GM12878 (cell line): ENCODE data around the gene NANOG. TPM values are rescaled to one million over a fixed set of nuclear protein-coding genes. Genes with fewer than 3 reads are reported as not detected.

Experiments used
- ATAC-seq: fragments of 200-7000 bp; cut with Tn5 transposase; 3 replicates; pipeline ENCODE4 v1.9.1; 2020; ENCODE audit warnings: mild to moderate bottlenecking, moderate library complexity
- BruUV-seq: library from RNA; stranded (reverse); fragments of 400-500 nt; replicated peaks from 2 replicates; lab custom pipeline; 2021; lab: Mats Ljungman, UMichigan
- CTCF ChIA-PET: fragments of 300-600 bp; sonication (Branson Sonifier 250); formaldehyde crosslinking; extraction: SDS; loops from one replicate; lab custom pipeline; 2021; ENCODE audit warnings: inconsistent platforms; lab: Yijun Ruan, JAX
- POLR2A ChIA-PET: fragments of 350-600 bp; formaldehyde crosslinking; extraction: SDS; loops from one replicate; lab custom pipeline; 2021; ENCODE audit warnings: inconsistent platforms; lab: Charles Lee
- RAD21 ChIA-PET: fragments of 300-600 bp; sonication (Branson Sonifier 250); formaldehyde crosslinking; loops from one replicate; lab custom pipeline; 2023; ENCODE audit warnings: antibody characterized with exemption; ENCODE audit not compliant: unreplicated experiment; lab: Charles Lee
- SMC1A ChIA-PET: fragments of 300-600 bp; sonication (Branson Sonifier 250); formaldehyde crosslinking; loops from one replicate; lab custom pipeline; 2023; ENCODE audit not compliant: unreplicated experiment, uncharacterized antibody; lab: Charles Lee
- DNase-seq: peaks from one replicate; pipeline ENCODE4 v3.0.0-alpha.2; 2011; ENCODE audit warnings: low read depth, low spot score
- FAIRE-seq: peaks from 3 replicates; lab custom pipeline; 2011; peaks lifted over from hg19 to GRCh38; lab: Jason Lieb, UNC
- H2AFZ ChIP-seq: 2 replicates; pipeline ENCODE4 v1.6.0; 2011; ENCODE audit warnings: low read depth, low read length, control low read depth; ENCODE audit not compliant: control insufficient read depth
- H3K27ac ChIP-seq: 2 replicates; pipeline ENCODE4 v1.5.1; 2011; ENCODE audit warnings: control low read depth; ENCODE audit not compliant: control insufficient read depth, insufficient read depth
- H3K27me3 ChIP-seq, 2 experiments: replicated peaks in 1 of 2; 2 replicates each; pipeline versions ENCODE4 v1.6.0 to v1.6.1; 2011; ENCODE audit warnings: low read length in 1 of 2; ENCODE audit not compliant: control insufficient read depth in 2 of 2, insufficient read depth in 2 of 2
- H3K36me3 ChIP-seq, 2 experiments: 2 replicates each; pipeline ENCODE4 v1.5.1; 2011; ENCODE audit warnings: low read length in 1 of 2; ENCODE audit not compliant: control insufficient read depth in 2 of 2, insufficient read depth in 2 of 2
- H3K4me1 ChIP-seq: 2 replicates; pipeline ENCODE4 v1.6.1; 2011; ENCODE audit warnings: mild to moderate bottlenecking, low read length, moderate library complexity, mixed read lengths; ENCODE audit not compliant: control insufficient read depth, insufficient read depth
- H3K4me2 ChIP-seq: 2 replicates; pipeline ENCODE4 v1.6.0; 2011; ENCODE audit warnings: control low read depth; ENCODE audit not compliant: control insufficient read depth, insufficient read depth
- H3K4me3 ChIP-seq: fragments of 200-600 bp; sonication (generic); 2 replicates; pipeline ENCODE4 v1.5.1; 2016
- H3K79me2 ChIP-seq: 2 replicates; pipeline ENCODE4 v1.6.0; 2011; ENCODE audit warnings: low read length; ENCODE audit not compliant: control insufficient read depth, insufficient read depth
- H3K9ac ChIP-seq: 2 replicates; pipeline ENCODE4 v1.8.0; 2011; ENCODE audit warnings: low read length, control low read depth, mixed read lengths; ENCODE audit not compliant: control insufficient read depth, insufficient read depth
- H3K9me3 ChIP-seq: replicated peaks from 3 replicates; pipeline ENCODE4 v1.5.1; 2011; ENCODE audit warnings: mild to moderate bottlenecking, low read length; ENCODE audit not compliant: control insufficient read depth, insufficient read depth
- H4K20me1 ChIP-seq: 2 replicates; pipeline ENCODE4 v1.6.0; 2011; ENCODE audit not compliant: control insufficient read depth, insufficient read depth
- CEBPZ ChIP-seq: fragments of 150-350 bp; IDR thresholded peaks from 2 replicates; pipeline ENCODE4 v1.6.1; 2016; ENCODE audit warnings: low read depth, low read length
- NFYB ChIP-seq: IDR thresholded peaks from 2 replicates; pipeline ENCODE4 v1.6.1; 2011; ENCODE audit warnings: low read depth, mild to moderate bottlenecking, low read length, improper control_type of control experiment, moderate library complexity; ENCODE audit not compliant: insufficient read depth
- USF1 ChIP-seq: IDR thresholded peaks from 2 replicates; pipeline ENCODE4 v1.6.1; 2011; ENCODE audit warnings: borderline replicate concordance, low read depth, mild to moderate bottlenecking, moderate library complexity, mixed read lengths, low read length; ENCODE audit not compliant: insufficient read depth; ENCODE audit errors: extremely low read length
- WGBS: methylation state at CpG from one replicate; pipeline ENCODE4 v1.1.6; 2016; ENCODE audit warnings: low lambda C conversion rate; ENCODE audit not compliant: insufficient replicate concordance, insufficient coverage; ENCODE audit errors: missing lambda C conversion rate; 5-methylcytosine and 5-hydroxymethylcytosine counted together
- in situ Hi-C: fragments of 300-500 bp; cut with MboI; formaldehyde crosslinking; loops from 9 replicates; pipeline ENCODE4 v1.14.3; 2018; ENCODE audit warnings: mixed read lengths
- intact Hi-C: fragments of 100-400 bp; cut with micrococcal nuclease; formaldehyde crosslinking; loops from one replicate; pipeline ENCODE4 v1.14.2; 2022; ENCODE audit not compliant: unreplicated experiment
- polyA plus RNA-seq, 11 experiments: library from polyadenylated mRNA; depleted of rRNA in 4 of 11; unstranded in 6 of 11; stranded (reverse) in 5 of 11; fragments of >200 nt; fragmentation: Nextera tagmentation in 4 of 11; fragmentation: Illumina TruSeq in 1 of 11; extraction: Ambion mirVana in 4 of 11; extraction: Trizol in 1 of 11; gene quantifications; 1 replicate in 1 of 11; 2 replicates in 10 of 11; pipeline versions ENCODE4 v1.2.1 to v1.2.3, GENCODE V29; 2011 to 2016; ENCODE audit warnings: inconsistent platforms in 2 of 11, missing spikeins in 2 of 11, low read depth in 1 of 11
- total RNA-seq, 4 experiments: library from RNA; depleted of rRNA in 3 of 4; stranded (reverse); fragments of >200 nt in 3 of 4; fragmentation: Illumina TruSeq in 1 of 4; extraction: Trizol in 1 of 4; gene quantifications; 2 replicates each; pipeline versions ENCODE4 v1.2.1 to v1.2.3, GENCODE V29; 2013 to 2021

Gene NANOG
- total and polyA plus RNA-seq, 10 of the 15 experiments (the other 5 are each of a cell fraction or from before 2014, with no cell fraction given): 0.51 TPM; not detected in 9

GRCh38 chr12:7751394-7751793 lies 37.8 kb upstream of the NANOG start:
- no peak overlapping the region for H3K4me2 ChIP-seq
- BruUV-seq: no TSS peak
- H3K79me2 ChIP-seq: no peaks in the 10 kb centered on the region
- H3K36me3 ChIP-seq: no peaks in the 10 kb centered on the region
- no peak overlapping the region for H2AFZ ChIP-seq
- in situ Hi-C loops: no loop called here
- ChIA-PET CTCF (no interaction called here), RAD21 (no interaction called here), POLR2A (no interaction called here), SMC1A (no interaction called here)
- DNase-seq (no peak), FAIRE-seq (no peak), ATAC-seq (no peak)
- TF ChIP-seq CEBPZ (no peak), USF1 (no peak), NFYB (peak; percentile 29; the same call in 1 of the 2 replicates)
- peaks cover 34% of the 10 kb centered on the region for H3K4me1 ChIP-seq
- intact Hi-C loops: no loop called here
- no peaks in the 10 kb centered on the region for H3K27me3 ChIP-seq
- no peaks in the 10 kb centered on the region for H4K20me1 ChIP-seq
- 59% methylated on average over 20 of the region's 20 CpGs for WGBS
- no peaks in the 10 kb centered on the region for H3K9me3 ChIP-seq
- H3K27ac ChIP-seq: no peak overlapping the region
- H3K9ac ChIP-seq: no peak overlapping the region
- H3K4me3 ChIP-seq: no peak overlapping the region
